GM12878 (cell line): ENCODE results near the gene PALS1. TPM values are rescaled to one million over a fixed set of nuclear protein-coding genes. Genes with fewer than 3 reads are reported as not detected.

ENCODE experiments used
- ATAC-seq: fragments of 200-7000 bp; cut with Tn5 transposase; 3 replicates; pipeline ENCODE4 v1.9.1; 2020; ENCODE audit warnings: mild to moderate bottlenecking, moderate library complexity
- Bru-seq: library from RNA; stranded (reverse); fragments of 400-500 nt; gene quantifications from one replicate; lab custom pipeline; 2021; lab: Mats Ljungman, UMichigan
- BruChase-seq, 2 experiments: library from RNA; stranded (reverse); fragments of 400-500 nt; gene quantifications; one replicate each; lab custom pipeline; 2021; lab: Mats Ljungman, UMichigan
- BruUV-seq: library from RNA; stranded (reverse); fragments of 400-500 nt; replicated peaks from 2 replicates; lab custom pipeline; 2021; lab: Mats Ljungman, UMichigan
- CTCF ChIA-PET: fragments of 300-600 bp; sonication (Branson Sonifier 250); formaldehyde crosslinking; extraction: SDS; loops from one replicate; lab custom pipeline; 2021; ENCODE audit warnings: inconsistent platforms; lab: Yijun Ruan, JAX
- POLR2A ChIA-PET: fragments of 350-600 bp; formaldehyde crosslinking; extraction: SDS; loops from one replicate; lab custom pipeline; 2021; ENCODE audit warnings: inconsistent platforms; lab: Charles Lee
- RAD21 ChIA-PET: fragments of 300-600 bp; sonication (Branson Sonifier 250); formaldehyde crosslinking; loops from one replicate; lab custom pipeline; 2023; ENCODE audit warnings: antibody characterized with exemption; ENCODE audit not compliant: unreplicated experiment; lab: Charles Lee
- SMC1A ChIA-PET: fragments of 300-600 bp; sonication (Branson Sonifier 250); formaldehyde crosslinking; loops from one replicate; lab custom pipeline; 2023; ENCODE audit not compliant: unreplicated experiment, uncharacterized antibody; lab: Charles Lee
- DNase-seq: peaks from one replicate; pipeline ENCODE4 v3.0.0-alpha.2; 2011; ENCODE audit warnings: low read depth, low spot score
- FAIRE-seq: peaks from 3 replicates; lab custom pipeline; 2011; peaks lifted over from hg19 to GRCh38; lab: Jason Lieb, UNC
- H2AFZ ChIP-seq: 2 replicates; pipeline ENCODE4 v1.6.0; 2011; ENCODE audit warnings: low read depth, low read length, control low read depth; ENCODE audit not compliant: control insufficient read depth
- H3K27ac ChIP-seq: 2 replicates; pipeline ENCODE4 v1.5.1; 2011; ENCODE audit warnings: control low read depth; ENCODE audit not compliant: control insufficient read depth, insufficient read depth
- H3K27me3 ChIP-seq, 2 experiments: replicated peaks in 1 of 2; 2 replicates each; pipeline versions ENCODE4 v1.6.0 to v1.6.1; 2011; ENCODE audit warnings: low read length in 1 of 2; ENCODE audit not compliant: control insufficient read depth in 2 of 2, insufficient read depth in 2 of 2
- H3K36me3 ChIP-seq, 2 experiments: 2 replicates each; pipeline ENCODE4 v1.5.1; 2011; ENCODE audit warnings: low read length in 1 of 2; ENCODE audit not compliant: control insufficient read depth in 2 of 2, insufficient read depth in 2 of 2
- H3K4me1 ChIP-seq: 2 replicates; pipeline ENCODE4 v1.6.1; 2011; ENCODE audit warnings: mild to moderate bottlenecking, low read length, moderate library complexity, mixed read lengths; ENCODE audit not compliant: control insufficient read depth, insufficient read depth
- H3K4me2 ChIP-seq: 2 replicates; pipeline ENCODE4 v1.6.0; 2011; ENCODE audit warnings: control low read depth; ENCODE audit not compliant: control insufficient read depth, insufficient read depth
- H3K4me3 ChIP-seq: fragments of 200-600 bp; sonication (generic); 2 replicates; pipeline ENCODE4 v1.5.1; 2016
- H3K79me2 ChIP-seq: 2 replicates; pipeline ENCODE4 v1.6.0; 2011; ENCODE audit warnings: low read length; ENCODE audit not compliant: control insufficient read depth, insufficient read depth
- H3K9ac ChIP-seq: 2 replicates; pipeline ENCODE4 v1.8.0; 2011; ENCODE audit warnings: low read length, control low read depth, mixed read lengths; ENCODE audit not compliant: control insufficient read depth, insufficient read depth
- H3K9me3 ChIP-seq: replicated peaks from 3 replicates; pipeline ENCODE4 v1.5.1; 2011; ENCODE audit warnings: mild to moderate bottlenecking, low read length; ENCODE audit not compliant: control insufficient read depth, insufficient read depth
- H4K20me1 ChIP-seq: 2 replicates; pipeline ENCODE4 v1.6.0; 2011; ENCODE audit not compliant: control insufficient read depth, insufficient read depth
- BHLHE40 ChIP-seq, 2 experiments: fragments of 450-650 bp in 1 of 2; IDR thresholded peaks; 2 replicates each; pipeline ENCODE4 v1.6.1; 2011 to 2017; ENCODE audit warnings: low read depth in 2 of 2, borderline replicate concordance in 1 of 2, improper control_type of control experiment in 1 of 2, low read length in 1 of 2, mild to moderate bottlenecking in 1 of 2
- CREB1 ChIP-seq: IDR thresholded peaks from 2 replicates; pipeline ENCODE4 v1.6.1; 2012; ENCODE audit warnings: low read depth, mild to moderate bottlenecking, inconsistent platforms
- DPF2 ChIP-seq: fragments of 450-650 bp; IDR thresholded peaks from 2 replicates; pipeline ENCODE4 v1.6.1; 2017; ENCODE audit warnings: mild to moderate bottlenecking
- GATAD2B ChIP-seq: fragments of 450-650 bp; conservative IDR thresholded peaks from 2 replicates; pipeline ENCODE4 v1.6.1; 2017; ENCODE audit warnings: low read depth, mild to moderate bottlenecking, moderate library complexity
- IKZF1 ChIP-seq: fragments of 450-650 bp; conservative IDR thresholded peaks from 2 replicates; pipeline ENCODE4 v1.6.1; 2017; ENCODE audit warnings: antibody characterized with exemption, mild to moderate bottlenecking
- IKZF2 ChIP-seq, 2 experiments: fragments of 450-650 bp; IDR thresholded peaks; 2 replicates each; pipeline ENCODE4 v1.6.1; 2017; ENCODE audit warnings: mild to moderate bottlenecking in 2 of 2, moderate library complexity in 2 of 2
- POLR2AphosphoS5 ChIP-seq: IDR thresholded peaks from 2 replicates; pipeline ENCODE4 v1.6.1; 2011; ENCODE audit warnings: mild to moderate bottlenecking, low read length, inconsistent platforms
- RB1 ChIP-seq: fragments of 450-650 bp; formaldehyde crosslinking; IDR thresholded peaks from 2 replicates; pipeline ENCODE4 v1.6.1; 2017; ENCODE audit warnings: mild to moderate bottlenecking, borderline replicate concordance
- SMARCA5 ChIP-seq: fragments of 450-650 bp; IDR thresholded peaks from 2 replicates; pipeline ENCODE4 v1.6.1; 2017; ENCODE audit warnings: mild to moderate bottlenecking
- SRF ChIP-seq, 2 experiments: IDR thresholded peaks; 2 replicates each; pipeline ENCODE4 v1.6.1; 2011; ENCODE audit warnings: low read depth in 2 of 2, low read length in 2 of 2, mild to moderate bottlenecking in 1 of 2, moderate library complexity in 1 of 2
- TAF1 ChIP-seq: IDR thresholded peaks from 2 replicates; pipeline ENCODE4 v1.6.1; 2011; ENCODE audit warnings: mild to moderate bottlenecking, low read depth, low read length, borderline replicate concordance
- TBL1XR1 ChIP-seq: IDR thresholded peaks from 2 replicates; pipeline ENCODE4 v1.6.1; 2012; ENCODE audit warnings: low read depth, low read length, improper control_type of control experiment
- TCF12 ChIP-seq: IDR thresholded peaks from 2 replicates; pipeline ENCODE4 v1.6.1; 2011; ENCODE audit warnings: low read depth, mild to moderate bottlenecking, low read length
- ZBED1 ChIP-seq: IDR thresholded peaks from 2 replicates; pipeline ENCODE4 v1.6.1; 2016; ENCODE audit warnings: borderline replicate concordance
- WGBS: methylation state at CpG from one replicate; pipeline ENCODE4 v1.1.6; 2016; ENCODE audit warnings: low lambda C conversion rate; ENCODE audit not compliant: insufficient replicate concordance, insufficient coverage; ENCODE audit errors: missing lambda C conversion rate; 5-methylcytosine and 5-hydroxymethylcytosine counted together
- in situ Hi-C: fragments of 300-500 bp; cut with MboI; formaldehyde crosslinking; loops from 9 replicates; pipeline ENCODE4 v1.14.3; 2018; ENCODE audit warnings: mixed read lengths
- intact Hi-C: fragments of 100-400 bp; cut with micrococcal nuclease; formaldehyde crosslinking; loops from one replicate; pipeline ENCODE4 v1.14.2; 2022; ENCODE audit not compliant: unreplicated experiment
- long read RNA-seq, 2 experiments: library from polyadenylated mRNA; unstranded; transcript quantifications; one replicate each; pipeline ENCODE4 v2.0.0, GENCODE V29; 2019 to 2020
- polyA minus RNA-seq, 3 experiments: library from RNA; depleted of rRNA, polyadenylated mRNA; stranded (reverse); fragments of >200 nt; gene quantifications; 2 replicates each; pipeline ENCODE4 v1.2.3, GENCODE V29; 2011
- polyA plus RNA-seq, 11 experiments: library from polyadenylated mRNA; depleted of rRNA in 4 of 11; unstranded in 6 of 11; stranded (reverse) in 5 of 11; fragments of >200 nt; fragmentation: Nextera tagmentation in 4 of 11; fragmentation: Illumina TruSeq in 1 of 11; extraction: Ambion mirVana in 4 of 11; extraction: Trizol in 1 of 11; gene quantifications; 1 replicate in 1 of 11; 2 replicates in 10 of 11; pipeline versions ENCODE4 v1.2.1 to v1.2.3, GENCODE V29; 2011 to 2016; ENCODE audit warnings: inconsistent platforms in 2 of 11, missing spikeins in 2 of 11, low read depth in 1 of 11
- total RNA-seq, 4 experiments: library from RNA; depleted of rRNA in 3 of 4; stranded (reverse); fragments of >200 nt in 3 of 4; fragmentation: Illumina TruSeq in 1 of 4; extraction: Trizol in 1 of 4; gene quantifications; 2 replicates each; pipeline versions ENCODE4 v1.2.1 to v1.2.3, GENCODE V29; 2013 to 2021
- TF ChIP-seq, protein P1 (sequence below): fragments of 450-650 bp; IDR thresholded peaks from 2 replicates; pipeline ENCODE4 v1.6.1; 2017; ENCODE audit warnings: mild to moderate bottlenecking, moderate library complexity

Gene PALS1
- total RNA-seq (2013; cell fraction: nucleolus; rRNA removed) = 28.3 and 32.2 TPM in 2 replicates
- total RNA-seq (2014; rRNA removed) (6.1 and 6.7 TPM in 2 replicates), total RNA-seq (2014; rRNA removed; fragmentation: Illumina TruSeq; extraction: Trizol) (8.9 and 9.7 TPM in 2 replicates), total RNA-seq (2021) (8.9 and 10.9 TPM in 2 replicates), polyA plus RNA-seq (2011; rRNA removed) (10.1 and 14.8 TPM in 2 replicates), polyA plus RNA-seq (2014; fragmentation: Illumina TruSeq; extraction: Trizol) (9.2 and 10.7 TPM in 2 replicates), polyA plus RNA-seq (2014; fragmentation: Nextera tagmentation; extraction: Ambion mirVana) (1 to 10 TPM; 4.2 to 4.5 TPM), polyA plus RNA-seq (2014; rRNA removed) (6.5 and 6.9 TPM in 2 replicates), polyA plus RNA-seq (2016; fragmentation: Nextera tagmentation; extraction: Ambion mirVana) (1 to 10 TPM; 6.2 to 6.3 TPM), polyA minus RNA-seq (2011; rRNA and poly(A)+ RNA removed) (9.2 and 15.4 TPM in 2 replicates), Bru-seq, nascent RNA (percentile 81 among the genes with signal in this experiment), BruChase-seq, experiment 1, labeled RNA remaining after a 6-hour chase (percentile 67 among the genes with signal in this experiment), BruChase-seq, experiment 2, labeled RNA remaining after a 2-hour chase (percentile 73 among the genes with signal in this experiment)
- polyA plus RNA-seq (2011; ENCODE audit: low read depth) = 4.1 TPM
- 3.4 and 4.6 TPM in 2 replicates for polyA plus RNA-seq (2011; cell fraction: cytosol; rRNA removed)
- 5.5 and 6.8 TPM in 2 replicates for polyA plus RNA-seq (2011; cell fraction: nucleus; rRNA removed)
- 5.6 and 6.6 TPM in 2 replicates for polyA plus RNA-seq (2012)
- polyA minus RNA-seq (2011; cell fraction: cytosol; rRNA and poly(A)+ RNA removed) = 4.4 and 5.2 TPM in 2 replicates
- polyA minus RNA-seq (2011; cell fraction: nucleus; rRNA and poly(A)+ RNA removed) = 10.3 and 14.4 TPM in 2 replicates
- long read RNA-seq, experiment 1, full-length matches to known transcripts = 1 of 6 reads
- long read RNA-seq, experiment 1, partial matches to known transcripts = 4 of 6 reads
- long read RNA-seq, experiment 1, other reads (novel, unspliced or antisense) = 1 of 6 reads
- long read RNA-seq, experiment 2, full-length matches to known transcripts = 4 of 16 reads
- long read RNA-seq, experiment 2, partial matches to known transcripts = 10 of 16 reads
- long read RNA-seq, experiment 2, other reads (novel, unspliced or antisense) = 2 of 16 reads

DNA sequence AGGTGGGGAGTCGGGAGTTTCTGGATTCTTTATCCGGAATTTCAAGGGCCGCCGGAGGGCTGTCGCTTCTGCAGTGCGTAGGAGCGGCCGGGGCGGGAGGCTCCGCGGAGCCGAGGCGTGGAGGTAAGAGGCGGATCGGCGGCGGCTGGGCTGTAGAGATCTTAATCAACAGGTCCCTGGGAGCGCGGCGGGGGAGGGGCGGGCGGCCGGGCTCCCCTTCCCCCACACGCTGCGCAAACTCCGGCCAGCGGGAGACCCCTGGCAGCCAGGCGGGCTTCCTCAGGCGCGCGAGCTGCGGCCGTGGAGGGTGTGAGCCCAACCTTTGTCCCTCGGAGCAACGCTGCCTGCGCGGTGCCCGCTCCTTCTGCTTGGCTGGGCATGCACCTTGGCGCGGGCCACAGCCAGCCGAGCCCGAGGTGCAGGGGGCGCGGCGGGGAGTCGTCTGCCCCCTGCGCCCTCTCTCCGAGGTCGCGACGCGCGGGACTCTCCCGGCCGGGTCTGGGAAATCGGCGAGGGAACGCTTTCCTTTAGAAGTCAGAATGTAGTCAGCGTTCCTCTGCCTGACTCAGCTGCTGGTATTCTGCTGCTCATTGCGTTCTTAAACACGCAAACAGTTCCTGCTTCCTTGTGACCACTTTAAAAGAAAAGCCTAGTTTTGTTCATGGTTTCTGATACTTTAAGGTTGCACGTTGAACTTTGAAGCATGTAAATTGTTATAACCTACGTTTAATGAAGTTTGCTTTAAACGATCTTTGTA, at the start of gene PALS1:
Gene PALS1 (plus strand): TSS at position 25 of the 757 bp plus-strand sequence. CDS start 37,736 bp downstream, outside the sequence.
- DNase-seq (peak; percentile 19), FAIRE-seq (no peak), ATAC-seq (peak; percentile 73)
- Histone ChIP-seq H3K27ac (peak within 1 kb of the TSS; percentile 85), H3K36me3 (no peaks in the 10 kb centered on the region), H2AFZ (peak within 1 kb of the TSS; percentile 94), H3K27me3 (no peaks in the 10 kb centered on the region), H3K4me2 (peak within 1 kb of the TSS; percentile 88), H3K9ac (peak within 1 kb of the TSS; percentile 90), H3K79me2 (peaks cover 46% of the 10 kb centered on the region), H3K9me3 (no peaks in the 10 kb centered on the region), H3K4me1 (peaks cover 4% of the 10 kb centered on the region; the same call in 1 of the 2 replicates), H4K20me1 (no peaks in the 10 kb centered on the region), H3K4me3 (peak within 1 kb of the TSS; percentile 84)
- RAD21 ChIA-PET = interaction anchor here (0.5 to 1.1 kb wide), 5 partner anchors 36 to 731 kb away, joined by 3 read pairs; no protein-coding TSS in a partner anchor
- in situ Hi-C loops = no loop called here
- SMC1A ChIA-PET = no interaction called here
- no TSS peak for BruUV-seq
- CTCF ChIA-PET = interaction anchor here (0.8 to 1.3 kb wide), 2 partner anchors 45 to 118 kb away, joined by 3 to 8 read pairs; partner anchors contain the start of gene ATP6V1D
- 1% methylated on average over 62 of the region's 64 CpGs for WGBS
- POLR2A ChIA-PET = interaction anchor here (0.5 to 1.5 kb wide), 4 partner anchors 11 to 115 kb away, joined by 3 to 5 read pairs (median 3); no protein-coding TSS in a partner anchor
- intact Hi-C loops = loop anchor here (10.0 kb wide), 1 partner anchor 597 kb away; no protein-coding TSS in a partner anchor
- TF ChIP-seq IKZF2 (IDR thresholded peaks at IDR 0.05) (peak; percentile 31 to 56; a peak in 1 of 4 replicates), CREB1 (0 out of 2 replicates have a peak, but pooled peaks have one; percentile 6), BHLHE40 (IDR thresholded peaks at IDR 0.05; ENCODE audit: borderline replicate concordance in 1 of 2, low read depth in 2 of 2, low read length in 1 of 2) (0 out of 4 replicates have a peak, but pooled peaks of 1 of the 2 experiments have one; percentile 31), TAF1 (peak; percentile 32; the same call in 1 of the 2 replicates), POLR2AphosphoS5 (peak; percentile 28; the same call in 1 of the 2 replicates), IKZF1 (peak; percentile 85), SMARCA5 (no peak), TBL1XR1 (0 out of 2 replicates have a peak, but pooled peaks have one; percentile 46), RB1 (0 out of 2 replicates have a peak, but pooled peaks have one; percentile 53), TCF12 (no peak), SRF (IDR thresholded peaks at IDR 0.05; ENCODE audit: low read depth in 2 of 2, low read length in 2 of 2) (no peak), ZBED1 (peak; percentile 45; the same call in 1 of the 2 replicates), DPF2 (peak; percentile 86), GATAD2B (peak; percentile 83; the same call in 1 of the 2 replicates)
- TF ChIP-seq, protein P1, sequence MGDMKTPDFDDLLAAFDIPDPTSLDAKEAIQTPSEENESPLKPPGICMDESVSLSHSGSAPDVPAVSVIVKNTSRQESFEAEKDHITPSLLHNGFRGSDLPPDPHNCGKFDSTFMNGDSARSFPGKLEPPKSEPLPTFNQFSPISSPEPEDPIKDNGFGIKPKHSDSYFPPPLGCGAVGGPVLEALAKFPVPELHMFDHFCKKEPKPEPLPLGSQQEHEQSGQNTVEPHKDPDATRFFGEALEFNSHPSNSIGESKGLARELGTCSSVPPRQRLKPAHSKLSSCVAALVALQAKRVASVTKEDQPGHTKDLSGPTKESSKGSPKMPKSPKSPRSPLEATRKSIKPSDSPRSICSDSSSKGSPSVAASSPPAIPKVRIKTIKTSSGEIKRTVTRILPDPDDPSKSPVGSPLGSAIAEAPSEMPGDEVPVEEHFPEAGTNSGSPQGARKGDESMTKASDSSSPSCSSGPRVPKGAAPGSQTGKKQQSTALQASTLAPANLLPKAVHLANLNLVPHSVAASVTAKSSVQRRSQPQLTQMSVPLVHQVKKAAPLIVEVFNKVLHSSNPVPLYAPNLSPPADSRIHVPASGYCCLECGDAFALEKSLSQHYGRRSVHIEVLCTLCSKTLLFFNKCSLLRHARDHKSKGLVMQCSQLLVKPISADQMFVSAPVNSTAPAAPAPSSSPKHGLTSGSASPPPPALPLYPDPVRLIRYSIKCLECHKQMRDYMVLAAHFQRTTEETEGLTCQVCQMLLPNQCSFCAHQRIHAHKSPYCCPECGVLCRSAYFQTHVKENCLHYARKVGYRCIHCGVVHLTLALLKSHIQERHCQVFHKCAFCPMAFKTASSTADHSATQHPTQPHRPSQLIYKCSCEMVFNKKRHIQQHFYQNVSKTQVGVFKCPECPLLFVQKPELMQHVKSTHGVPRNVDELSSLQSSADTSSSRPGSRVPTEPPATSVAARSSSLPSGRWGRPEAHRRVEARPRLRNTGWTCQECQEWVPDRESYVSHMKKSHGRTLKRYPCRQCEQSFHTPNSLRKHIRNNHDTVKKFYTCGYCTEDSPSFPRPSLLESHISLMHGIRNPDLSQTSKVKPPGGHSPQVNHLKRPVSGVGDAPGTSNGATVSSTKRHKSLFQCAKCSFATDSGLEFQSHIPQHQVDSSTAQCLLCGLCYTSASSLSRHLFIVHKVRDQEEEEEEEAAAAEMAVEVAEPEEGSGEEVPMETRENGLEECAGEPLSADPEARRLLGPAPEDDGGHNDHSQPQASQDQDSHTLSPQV = no peak
